GM19395 (cell line): ENCODE results near the gene TDO2.

Source experiments
- ATAC-seq: cut with Tn5 transposase; IDR thresholded peaks from one replicate; pipeline ENCODE4 v1.9.1; 2021; ENCODE audit warnings: mild to moderate bottlenecking, moderate library complexity; ENCODE audit not compliant: unreplicated experiment

Gene TDO2

DNA sequence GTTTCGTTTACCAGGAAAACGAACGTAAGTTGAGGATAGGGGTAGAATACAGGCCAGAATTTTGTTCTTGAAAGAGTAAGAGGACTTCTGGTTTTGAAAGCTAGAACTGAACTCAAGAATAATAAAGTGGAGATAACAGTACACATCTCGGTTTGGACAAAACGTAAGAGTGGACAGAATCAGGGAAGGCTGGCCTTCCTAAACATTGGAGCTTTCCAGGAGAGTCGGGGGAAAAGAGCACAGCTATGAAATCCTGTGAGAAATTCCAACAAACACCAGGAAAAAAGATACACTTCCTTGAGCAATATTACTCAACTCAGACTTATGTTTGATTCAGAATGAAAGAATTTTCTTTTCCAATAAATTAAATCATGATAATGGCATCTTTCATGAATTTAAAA is 49.0 kb downstream of the TDO2 start:
- ATAC-seq: no peak

DNA sequence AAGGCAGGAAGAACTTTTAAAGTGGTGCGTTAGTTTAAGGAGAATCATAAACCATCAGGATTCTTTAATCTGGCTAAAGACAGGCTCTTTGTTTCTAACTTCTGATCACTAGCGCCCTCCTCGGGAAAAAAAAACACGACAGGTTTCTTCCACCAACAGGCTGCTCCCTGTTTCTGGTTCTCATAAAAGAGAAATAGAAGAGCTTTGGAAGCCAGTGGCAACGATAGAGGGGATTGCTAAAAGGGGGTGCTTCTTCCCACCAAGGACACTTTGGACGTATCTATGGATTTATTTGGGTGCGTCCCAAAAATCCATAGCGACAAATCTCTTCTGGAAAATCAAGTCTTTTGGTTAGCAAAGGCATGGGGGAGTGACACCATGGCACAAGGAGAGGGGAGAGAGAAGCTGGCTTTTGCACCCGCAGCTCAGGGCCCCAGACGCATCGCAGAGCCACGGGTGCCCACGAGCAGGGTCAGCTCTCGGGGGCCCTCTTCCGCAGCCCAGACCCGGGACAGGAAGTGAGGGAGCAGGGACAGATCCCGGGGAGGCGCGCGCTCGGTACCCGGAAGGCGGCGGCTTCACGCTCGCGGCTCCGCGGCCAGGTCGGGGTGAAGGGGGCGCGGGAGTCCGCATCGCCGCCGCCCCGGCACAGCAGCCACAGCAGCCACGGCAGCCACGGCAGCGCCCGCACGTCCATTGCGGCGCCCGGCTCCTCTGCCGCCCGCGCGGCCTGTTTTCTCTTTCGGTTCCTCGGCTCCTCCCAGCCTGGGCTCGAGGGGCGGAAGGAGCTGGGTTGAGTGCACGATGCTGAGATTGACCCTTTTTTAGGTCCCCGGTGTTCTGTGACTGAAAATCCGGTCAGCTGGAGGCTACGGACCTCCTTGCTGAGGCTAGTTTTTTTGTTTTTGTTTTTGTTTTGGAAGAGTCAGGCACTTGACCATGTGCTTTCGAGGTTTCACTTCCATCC is 49.9 kb downstream of the TDO2 start, which contains the start of gene CTSO:
CTSO (minus strand) TSS at position 716 of the 967 bp plus-strand sequence; CDS start at position 697, 19 bp downstream.
- ATAC-seq: peak; percentile 94

DNA sequence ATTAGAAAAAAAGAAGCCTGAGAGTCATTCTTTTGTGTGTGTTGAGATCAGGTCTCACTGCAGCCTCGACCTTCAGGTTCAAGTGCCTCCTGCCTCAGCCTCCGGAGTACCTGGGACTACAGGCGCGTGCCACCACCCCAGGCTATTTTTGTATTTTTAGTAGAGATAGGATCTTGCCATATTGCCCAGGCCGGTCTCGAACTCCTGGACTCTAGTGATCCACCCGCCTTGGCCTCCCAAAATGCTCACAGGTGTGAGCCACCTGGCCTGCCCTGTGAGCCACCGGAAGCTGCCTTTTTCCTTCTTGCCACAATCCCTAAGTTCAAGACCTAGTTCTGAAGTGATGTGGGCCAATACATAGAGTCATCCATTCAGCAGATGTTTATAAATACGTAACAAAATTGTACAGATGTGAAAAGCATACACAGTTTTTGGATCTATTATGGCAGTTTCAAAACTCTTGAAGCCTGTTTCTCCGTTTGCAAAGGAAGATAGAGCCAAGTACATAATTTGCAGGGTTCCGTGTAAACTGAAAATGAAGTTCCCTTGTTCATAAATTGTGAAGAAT is 50.7 kb downstream of the TDO2 start:
- ATAC-seq: no peak

DNA sequence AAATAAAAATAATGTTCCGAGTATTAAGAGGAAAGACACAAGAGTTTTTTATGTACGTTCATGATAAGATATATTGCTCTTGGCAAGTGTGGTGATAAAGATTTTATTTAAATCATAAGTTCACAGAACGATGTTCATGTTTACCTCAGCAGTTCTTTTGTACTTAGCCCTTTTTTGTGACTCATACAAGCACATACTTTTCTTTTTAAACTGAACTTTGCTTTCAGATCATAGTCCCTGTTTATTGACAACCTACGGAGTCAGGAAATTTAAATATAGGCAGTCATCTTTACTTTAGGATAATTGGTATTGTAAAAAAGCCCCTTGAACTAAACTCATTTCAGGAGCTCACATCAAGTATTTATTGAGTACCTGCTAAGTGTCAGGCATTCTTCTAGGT is 51.4 kb downstream of the TDO2 start:
- ATAC-seq: no peak

DNA sequence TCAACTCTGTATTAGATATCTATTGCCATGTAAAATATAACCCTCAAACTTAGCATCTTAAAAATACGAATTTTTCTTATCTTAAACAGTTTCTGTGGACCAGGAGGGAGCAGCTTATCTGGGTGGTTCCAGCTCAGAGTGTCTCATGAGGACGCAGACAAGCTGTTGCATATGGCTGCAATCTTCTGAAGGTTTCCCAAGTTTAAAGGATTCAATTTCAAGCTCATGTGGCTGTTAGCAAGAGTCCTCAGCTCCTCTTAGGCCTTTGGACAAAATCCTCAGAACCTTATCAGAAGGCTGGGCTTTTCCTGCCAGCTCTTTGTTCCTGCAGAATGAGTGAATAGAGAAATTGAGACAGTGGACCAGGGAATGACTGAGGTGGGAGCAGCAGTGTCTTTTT is 53.0 kb downstream of the TDO2 start:
- ATAC-seq: no peak

DNA sequence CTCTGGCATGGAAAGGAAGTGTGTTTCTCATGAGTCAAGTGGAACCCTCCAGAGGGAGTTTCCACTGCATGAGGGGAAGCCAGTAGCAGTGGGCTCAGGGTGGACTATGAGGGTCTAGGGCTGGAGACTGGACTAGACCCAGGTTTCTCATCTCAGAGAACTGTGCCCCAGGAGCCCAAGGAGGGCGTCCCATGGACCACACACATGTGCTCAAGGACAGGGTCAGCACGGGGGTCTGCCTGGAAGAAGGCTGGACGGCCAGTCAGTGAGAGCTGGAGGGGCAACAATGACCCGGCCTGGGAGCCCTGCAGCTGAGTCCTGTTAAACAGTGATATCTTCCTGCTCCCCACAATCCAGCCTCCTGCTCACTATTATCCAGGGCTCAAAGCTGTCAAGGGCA is 55.9 kb downstream of the TDO2 start:
- ATAC-seq: no peak

DNA sequence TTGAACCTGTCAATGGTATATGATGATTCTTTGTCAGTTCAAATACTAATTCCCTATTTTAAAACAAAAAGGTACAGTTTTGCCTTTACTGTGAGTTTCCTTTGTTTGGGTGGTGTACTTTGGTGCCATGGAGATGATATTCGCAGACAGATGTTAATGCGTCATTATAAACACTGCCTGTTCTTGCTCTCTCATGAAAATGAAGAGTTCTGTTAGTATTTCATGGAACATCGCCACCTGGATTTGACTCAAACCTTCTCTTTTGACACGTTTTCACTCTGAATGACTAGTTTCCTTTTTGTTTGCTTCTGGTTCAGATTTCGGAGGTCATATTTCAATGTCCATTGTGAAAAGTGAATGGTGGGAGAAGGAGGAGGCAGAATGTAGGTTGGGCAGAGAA is 57.0 kb downstream of the TDO2 start:
- no peak for ATAC-seq

DNA sequence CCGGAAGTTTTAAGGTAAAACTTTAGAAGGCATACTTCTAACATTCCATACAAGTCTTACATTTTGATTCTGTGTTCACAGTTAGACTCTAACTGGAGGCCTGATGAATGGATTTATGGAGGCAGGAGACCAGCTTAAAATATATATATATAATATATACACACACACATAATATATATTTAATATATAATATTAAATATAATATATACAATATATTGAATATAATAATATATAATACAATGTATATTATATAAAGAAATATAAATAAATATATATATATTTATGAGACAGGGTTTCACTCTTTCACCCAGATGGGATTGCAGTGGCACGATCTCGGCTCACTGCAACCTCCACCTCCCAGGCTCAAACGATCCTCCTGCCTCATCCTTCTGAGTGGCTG is 58.1 kb downstream of the TDO2 start:
- no peak for ATAC-seq

DNA sequence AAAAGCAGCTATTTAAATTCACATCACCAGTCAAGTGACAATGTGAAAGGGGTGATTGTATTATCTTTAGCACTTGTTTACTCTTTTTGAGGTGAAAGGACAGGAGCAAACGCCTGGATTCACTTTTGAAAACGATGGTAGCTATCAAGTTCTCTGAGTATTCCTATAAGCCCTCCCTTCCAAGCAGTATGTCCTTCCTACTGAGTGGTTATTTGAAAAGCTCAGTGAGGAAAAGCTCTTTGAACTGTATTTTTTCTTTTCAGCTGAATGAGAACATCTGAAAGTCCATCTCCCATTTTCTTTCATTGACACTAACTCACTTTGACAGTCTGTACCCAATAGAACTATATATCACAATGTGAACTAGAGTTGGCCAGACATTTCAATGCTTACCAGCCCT is 59.3 kb downstream of the TDO2 start:
- ATAC-seq: no peak

DNA sequence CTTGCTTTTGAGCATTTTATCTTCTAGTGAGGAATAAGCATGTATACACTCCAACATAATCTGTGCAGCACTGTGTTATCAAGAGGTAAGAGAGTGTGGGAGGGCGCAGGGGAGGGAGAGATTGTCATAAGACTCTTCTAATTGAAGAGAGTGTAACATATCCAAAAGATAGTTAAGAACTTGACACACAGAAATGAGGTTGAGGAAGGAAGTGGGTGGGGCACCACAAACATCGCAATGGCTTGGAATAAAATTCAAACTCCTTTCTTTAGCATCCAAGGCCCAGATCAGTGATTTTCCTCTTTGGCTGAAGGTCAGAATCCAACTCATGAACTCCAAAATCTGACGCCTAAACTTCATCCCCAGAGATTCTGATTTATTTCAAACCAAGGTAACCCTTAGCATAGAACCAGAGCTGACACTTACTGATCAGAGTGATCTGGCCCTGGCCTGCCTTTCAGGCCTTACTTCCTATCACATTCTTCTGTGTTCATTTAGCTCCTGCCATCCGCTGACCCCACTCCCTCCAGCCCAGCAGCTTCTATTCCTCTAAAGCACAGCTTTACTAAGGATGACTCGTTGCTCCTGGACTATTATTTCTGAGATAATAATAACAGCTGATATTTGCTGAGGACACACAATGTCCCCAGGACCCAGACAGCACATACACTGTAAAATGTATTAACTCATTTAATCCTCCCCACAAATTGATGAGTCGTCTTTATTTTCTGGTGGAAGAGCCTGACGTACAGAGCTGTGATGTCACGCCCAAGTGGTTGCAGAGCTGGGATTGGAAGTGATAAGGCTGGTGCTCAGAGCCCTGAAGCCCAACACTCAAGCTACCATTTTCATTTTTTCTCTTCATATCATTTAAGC is 60.8 kb downstream of the TDO2 start:
- no peak for ATAC-seq

DNA sequence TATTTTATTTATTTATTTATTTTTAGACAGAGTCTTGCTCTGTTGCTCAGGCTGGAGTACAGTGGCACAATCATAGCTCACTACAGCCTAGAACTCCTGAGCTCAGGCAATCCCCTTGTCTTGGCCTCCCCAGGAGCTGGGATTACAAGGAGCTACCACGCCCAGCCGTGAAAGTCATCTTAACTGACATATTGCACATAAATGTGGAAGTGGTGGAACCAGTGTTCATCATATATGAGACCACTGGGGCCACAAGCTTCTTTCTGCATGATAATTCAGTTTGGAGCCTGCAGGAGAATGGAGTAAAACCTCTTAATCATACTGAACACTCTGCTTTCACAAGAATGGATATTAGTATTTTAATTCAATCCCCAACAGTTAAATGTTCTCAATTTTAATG is 62.7 kb downstream of the TDO2 start:
- no peak for ATAC-seq

DNA sequence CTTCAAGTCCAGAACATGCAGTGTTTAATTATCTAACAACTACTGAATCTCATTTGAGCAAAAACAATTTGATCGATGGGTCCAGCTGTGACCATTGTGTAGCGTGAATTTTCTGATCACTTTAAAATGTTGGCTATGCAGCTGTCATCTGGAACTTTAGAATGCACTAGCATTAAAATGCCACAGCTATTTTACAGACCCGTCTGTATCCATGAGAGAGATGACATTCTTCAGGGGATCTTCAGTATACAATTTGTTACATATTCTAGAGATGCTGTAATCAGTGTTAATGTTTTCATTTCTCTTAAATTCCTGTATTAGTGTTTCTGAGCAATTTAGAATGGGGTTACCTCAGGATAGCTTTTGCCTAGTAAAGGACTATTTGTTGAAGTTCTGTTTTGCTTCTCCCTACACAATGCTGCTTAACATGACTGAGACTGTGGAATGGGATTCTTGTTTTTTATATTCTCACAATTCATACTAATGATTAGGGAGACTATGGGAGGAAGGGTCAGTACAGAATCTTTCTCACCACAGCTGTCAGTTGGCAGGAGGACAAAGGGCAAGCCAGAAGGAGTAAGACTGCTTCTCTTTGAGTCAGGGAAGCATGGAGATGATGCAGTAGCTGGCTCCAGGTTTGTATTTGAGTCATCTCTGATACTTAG is 63.4 kb downstream of the TDO2 start:
- ATAC-seq: no peak
